Dermis blood vessel endothelial cell (primary cell): ENCODE measurements around the gene MEOX2. TPM values are rescaled to one million over a fixed set of nuclear protein-coding genes. Genes with fewer than 3 reads are reported as not detected.
A peak's percentile ranks its signal among the peaks of the same experiment; 100 is the strongest.

Source experiments
- DNase-seq: peaks from one replicate; pipeline ENCODE4 v3.0.0; 2010
- total RNA-seq: library from RNA; depleted of rRNA; stranded (reverse); fragments of >200 nt; gene quantifications from 2 replicates; pipeline ENCODE4 v1.2.3, GENCODE V29; 2014

The MEOX2 gene
- total RNA-seq: 46.5 and 53.9 TPM in 2 replicates

GRCh38 chr7:15686295-15686956, at the start of gene MEOX2:
Gene MEOX2 (minus strand): TSS chr7:15686683. CDS start chr7:15686402, 281 bp downstream.
- peak; percentile 98 for DNase-seq

- DNase-seq: no peak
These were observed 43.3 kb upstream of the MEOX2 start for GRCh38 chr7:15729746-15730145.

GRCh38 chr7:15725051-15725450, 38.6 kb upstream of the MEOX2 start:
- no peak for DNase-seq

- DNase-seq: no peak
These were observed 37.4 kb upstream of the MEOX2 start for GRCh38 chr7:15723841-15724240.

- DNase-seq: peak; percentile 90
These were observed 34.5 kb upstream of the MEOX2 start for GRCh38 chr7:15720849-15721471.

- DNase-seq: no peak
These were observed 32.8 kb upstream of the MEOX2 start for GRCh38 chr7:15719311-15719710.

- DNase-seq: no peak
These were observed 29.0 kb upstream of the MEOX2 start for GRCh38 chr7:15715435-15715834.

- peak; percentile 74 for DNase-seq
These were observed 23.5 kb upstream of the MEOX2 start for GRCh38 chr7:15709978-15710377.

- DNase-seq: peak; percentile 56
These were observed 21.1 kb upstream of the MEOX2 start for GRCh38 chr7:15707570-15707969.

- no peak for DNase-seq
These were observed 17.2 kb upstream of the MEOX2 start for GRCh38 chr7:15703732-15704131.

GRCh38 chr7:15692501-15693020, 6.1 kb upstream of the MEOX2 start:
- no peak for DNase-seq

- DNase-seq: peak; percentile 60
These were observed 2.4 kb upstream of the MEOX2 start for GRCh38 chr7:15688911-15689310.

GRCh38 chr7:15688279-15688626, 1.8 kb upstream of the MEOX2 start:
- peak; percentile 54 for DNase-seq

- DNase-seq: peak; percentile 79
These were observed 1.2 kb upstream of the MEOX2 start for GRCh38 chr7:15687546-15688278.

GRCh38 chr7:15686957-15687545, 568 bp upstream of the MEOX2 start:
- DNase-seq: peak; percentile 66

- DNase-seq: peak; percentile 67
These were observed 857 bp downstream of the MEOX2 start for GRCh38 chr7:15685358-15686294.

- peak; percentile 75 for DNase-seq
These were observed 1.6 kb downstream of the MEOX2 start for GRCh38 chr7:15684871-15685270.

- DNase-seq: peak; percentile 62
These were observed 2.2 kb downstream of the MEOX2 start for GRCh38 chr7:15684111-15684800.

- peak; percentile 42 for DNase-seq
These were observed 3.7 kb downstream of the MEOX2 start for GRCh38 chr7:15682751-15683245.

- DNase-seq: no peak
These were observed 4.4 kb downstream of the MEOX2 start for GRCh38 chr7:15682111-15682510.

- peak; percentile 34 for DNase-seq
These were observed 4.9 kb downstream of the MEOX2 start for GRCh38 chr7:15681631-15682030.
